ENCODE results near the gene RPA4. TPM values are rescaled to one million over a fixed set of nuclear protein-coding genes. Genes with fewer than 3 reads are reported as not detected.
"Not testable (repeated sequence)": the region's sequence is repeated elsewhere in the genome, so short reads cannot be mapped to it uniquely, and the experiment has no call there.

Gene RPA4
- total RNA-seq, 1 donor from 2014 or later, result 1.5 TPM

GRCh38 chrX:96841325-96841724 lies 42.4 kb upstream of the RPA4 start:
- Histone ChIP-seq H3K9me3 (no peaks in the 10 kb centered on the region), H3K4me3 (no peak overlapping the region), H3K27ac (no peak overlapping the region), H3K27me3 (ENCODE audit: low read depth) (no peaks in the 10 kb centered on the region), H3K4me1 (no peaks in the 10 kb centered on the region), H3K36me3 (no peaks in the 10 kb centered on the region)
- ATAC-seq (no peak), DNase-seq (no peak)
- no peak for TF ChIP-seq CTCF (IDR thresholded peaks at IDR 0.05)
- intact Hi-C loops (cut with DNase I), result no loop called here

GRCh38 chrX:96841866-96842265 lies 41.8 kb upstream of the RPA4 start:
- intact Hi-C loops (cut with DNase I); H3K36me3 ChIP-seq; H3K4me1 ChIP-seq; H3K27me3 ChIP-seq (ENCODE audit: low read depth); H3K9me3 ChIP-seq; H3K4me3 ChIP-seq; H3K27ac ChIP-seq; DNase-seq; ATAC-seq: not testable (repeated sequence)

- Histone ChIP-seq H3K36me3 (no peaks in the 10 kb centered on the region), H3K9me3 (no peaks in the 10 kb centered on the region), H3K27me3 (ENCODE audit: low read depth) (no peaks in the 10 kb centered on the region), H3K27ac (no peak overlapping the region), H3K4me3 (no peak overlapping the region), H3K4me1 (no peaks in the 10 kb centered on the region)
- ATAC-seq, result peak in 1 of 2 donors; percentile 80
- intact Hi-C loops (cut with DNase I), result no loop called here
- no peak for TF ChIP-seq CTCF (IDR thresholded peaks at IDR 0.05)
- no peak for DNase-seq
Observed at GRCh38 chrX:96843566-96843965, 40.1 kb upstream of the RPA4 start.

GRCh38 chrX:96846841-96847240 lies 36.9 kb upstream of the RPA4 start:
- Histone ChIP-seq H3K4me1 (no peaks in the 10 kb centered on the region), H3K27ac (no peak overlapping the region), H3K4me3 (no peak overlapping the region), H3K36me3 (no peaks in the 10 kb centered on the region), H3K27me3 (ENCODE audit: low read depth) (no peaks in the 10 kb centered on the region), H3K9me3 (no peaks in the 10 kb centered on the region)
- intact Hi-C loops (cut with DNase I), result no loop called here
- no peak for ATAC-seq
- no peak for TF ChIP-seq CTCF (IDR thresholded peaks at IDR 0.05)
- no peak for DNase-seq

GRCh38 chrX:96859422-96859821 lies 24.3 kb upstream of the RPA4 start:
- H3K27ac ChIP-seq; DNase-seq; H3K36me3 ChIP-seq; H3K9me3 ChIP-seq; intact Hi-C loops (cut with DNase I); H3K27me3 ChIP-seq (ENCODE audit: low read depth); H3K4me3 ChIP-seq; H3K4me1 ChIP-seq; ATAC-seq: not testable (repeated sequence)

GRCh38 chrX:96861218-96861617 lies 22.5 kb upstream of the RPA4 start:
- H3K4me3 ChIP-seq, result no peak overlapping the region
- intact Hi-C loops (cut with DNase I), result no loop called here

More at GRCh38 chrX:96861218-96861617, 22.5 kb upstream of the RPA4 start:
- Histone ChIP-seq H3K27ac (no peak overlapping the region), H3K36me3 (no peaks in the 10 kb centered on the region), H3K4me1 (no peaks in the 10 kb centered on the region), H3K27me3 (ENCODE audit: low read depth) (no peaks in the 10 kb centered on the region), H3K9me3 (no peaks in the 10 kb centered on the region)
- ATAC-seq (no peak), DNase-seq (no peak)
- TF ChIP-seq CTCF (IDR thresholded peaks at IDR 0.05), result no peak

Measured in lower lobe of right lung (tissue), 2 donors.